OCI-LY1 (cell line): ENCODE results near the gene TXLNG.

ENCODE experiments used
- H2AFZ ChIP-seq: fragments of 200-600 bp; sonication (generic), shearing (Covaris generic); 2 replicates; pipeline ENCODE4 v1.6.0; 2014; ENCODE audit warnings: antibody characterized with exemption, mild to moderate bottlenecking, low read length
- H3F3A ChIP-seq: fragments of 200-600 bp; sonication (generic), shearing (Covaris generic); 2 replicates; pipeline ENCODE4 v1.6.0; 2014; ENCODE audit warnings: mild to moderate bottlenecking, antibody characterized with exemption, low read length, moderate library complexity; ENCODE audit not compliant: insufficient read depth
- H3K27ac ChIP-seq: fragments of 200-600 bp; sonication (generic); 2 replicates; pipeline ENCODE4 v1.5.1; 2014; ENCODE audit warnings: low read length, mixed run types, mild to moderate bottlenecking, low read depth; ENCODE audit not compliant: poor library complexity, severe bottlenecking
- H3K27me3 ChIP-seq: fragments of 200-600 bp; sonication (generic); 2 replicates; pipeline ENCODE4 v1.6.0; 2014; ENCODE audit warnings: antibody characterized with exemption, mild to moderate bottlenecking, low read length, moderate library complexity; ENCODE audit not compliant: insufficient read depth
- H3K36me3 ChIP-seq: fragments of 200-600 bp; sonication (generic); 2 replicates; pipeline ENCODE4 v1.6.1; 2014; ENCODE audit warnings: mild to moderate bottlenecking, antibody characterized with exemption, low read length, moderate library complexity, mixed read lengths; ENCODE audit not compliant: insufficient read depth
- H3K4me1 ChIP-seq: fragments of 200-600 bp; sonication (generic); 2 replicates; pipeline ENCODE4 v1.5.1; 2014; ENCODE audit warnings: mild to moderate bottlenecking, low read length, moderate library complexity; ENCODE audit not compliant: insufficient read depth, severe bottlenecking
- H3K4me2 ChIP-seq: fragments of 200-600 bp; sonication (generic), shearing (Covaris generic); 2 replicates; pipeline ENCODE4 v1.6.1; 2014; ENCODE audit warnings: low read length
- H3K4me3 ChIP-seq: fragments of 200-600 bp; sonication (generic); 2 replicates; pipeline ENCODE4 v1.5.1; 2014; ENCODE audit warnings: low read length, low read depth, mild to moderate bottlenecking, mixed read lengths; ENCODE audit not compliant: poor library complexity, severe bottlenecking
- H3K79me2 ChIP-seq: fragments of 200-600 bp; shearing (Covaris generic); 2 replicates; pipeline ENCODE4 v1.6.1; 2016; ENCODE audit warnings: mixed run types, low read length, mixed read lengths; ENCODE audit not compliant: insufficient read depth
- H3K9ac ChIP-seq: fragments of 200-600 bp; sonication (generic), shearing (Covaris generic); 2 replicates; pipeline ENCODE4 v1.6.1; 2014; ENCODE audit warnings: mild to moderate bottlenecking, low read length, mixed read lengths
- H3K9me2 ChIP-seq: fragments of 200-600 bp; sonication (generic), shearing (Covaris generic); 2 replicates; pipeline ENCODE4 v1.6.1; 2014; ENCODE audit warnings: low read depth, mild to moderate bottlenecking, low read length, mixed read lengths
- H3K9me3 ChIP-seq: fragments of 200-600 bp; shearing (Covaris generic); 2 replicates; pipeline ENCODE4 v1.6.1; 2014; ENCODE audit warnings: low read length, mixed read lengths
- H4K20me1 ChIP-seq: fragments of 200-600 bp; sonication (generic), shearing (Covaris generic); 2 replicates; pipeline ENCODE4 v1.6.0; 2016; ENCODE audit warnings: mild to moderate bottlenecking, low read length; ENCODE audit not compliant: insufficient read depth
- EZH2 ChIP-seq: fragments of 200-600 bp; sonication (generic), shearing (Covaris generic); IDR thresholded peaks from 2 replicates; pipeline ENCODE4 v1.8.0; 2017; ENCODE audit warnings: borderline replicate concordance, mixed run types, mild to moderate bottlenecking, antibody characterized with exemption, low read length, moderate library complexity, mixed read lengths
- TF ChIP-seq, protein P1 (sequence below): fragments of 200-600 bp; sonication (generic), shearing (Covaris generic); IDR thresholded peaks from 2 replicates; pipeline ENCODE4 v1.5.1; 2017; ENCODE audit warnings: mild to moderate bottlenecking, antibody characterized with exemption, low read length, moderate library complexity, mixed read lengths

TXLNG gene

DNA sequence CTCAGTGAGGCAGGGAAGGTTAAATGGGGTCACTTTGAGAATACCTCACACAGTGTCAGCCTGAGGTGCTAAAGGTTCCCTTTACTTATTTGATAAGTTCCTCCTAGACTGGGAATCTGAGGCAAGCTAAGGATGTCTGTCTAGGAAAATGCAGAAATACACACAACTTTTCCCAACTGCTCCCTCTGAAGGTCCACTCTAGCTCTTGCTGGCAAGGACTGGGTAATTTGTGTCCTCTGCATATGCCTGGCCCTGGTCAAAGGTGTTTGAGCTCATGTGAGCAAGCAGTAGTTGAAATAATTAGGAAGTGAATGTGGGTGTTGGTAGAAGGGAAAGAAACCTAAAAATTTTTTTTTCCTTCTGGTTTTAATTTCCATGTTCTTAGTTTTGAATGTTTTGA is 21.3 kb downstream of the TXLNG start:
- Histone ChIP-seq H3K36me3 (peaks cover 20% of the 10 kb centered on the region), H3F3A (no peaks in the 10 kb centered on the region), H3K4me2 (no peak overlapping the region), H3K4me3 (no peak overlapping the region), H4K20me1 (no peaks in the 10 kb centered on the region), H3K9me2 (no peaks in the 10 kb centered on the region), H3K79me2 (peaks cover 52% of the 10 kb centered on the region), H3K27ac (no peak overlapping the region), H3K4me1 (peaks cover 18% of the 10 kb centered on the region), H2AFZ (no peak overlapping the region), H3K9me3 (no peaks in the 10 kb centered on the region), H3K27me3 (no peaks in the 10 kb centered on the region), H3K9ac (no peak overlapping the region)
- TF ChIP-seq EZH2: no peak
- TF ChIP-seq, protein P1, sequence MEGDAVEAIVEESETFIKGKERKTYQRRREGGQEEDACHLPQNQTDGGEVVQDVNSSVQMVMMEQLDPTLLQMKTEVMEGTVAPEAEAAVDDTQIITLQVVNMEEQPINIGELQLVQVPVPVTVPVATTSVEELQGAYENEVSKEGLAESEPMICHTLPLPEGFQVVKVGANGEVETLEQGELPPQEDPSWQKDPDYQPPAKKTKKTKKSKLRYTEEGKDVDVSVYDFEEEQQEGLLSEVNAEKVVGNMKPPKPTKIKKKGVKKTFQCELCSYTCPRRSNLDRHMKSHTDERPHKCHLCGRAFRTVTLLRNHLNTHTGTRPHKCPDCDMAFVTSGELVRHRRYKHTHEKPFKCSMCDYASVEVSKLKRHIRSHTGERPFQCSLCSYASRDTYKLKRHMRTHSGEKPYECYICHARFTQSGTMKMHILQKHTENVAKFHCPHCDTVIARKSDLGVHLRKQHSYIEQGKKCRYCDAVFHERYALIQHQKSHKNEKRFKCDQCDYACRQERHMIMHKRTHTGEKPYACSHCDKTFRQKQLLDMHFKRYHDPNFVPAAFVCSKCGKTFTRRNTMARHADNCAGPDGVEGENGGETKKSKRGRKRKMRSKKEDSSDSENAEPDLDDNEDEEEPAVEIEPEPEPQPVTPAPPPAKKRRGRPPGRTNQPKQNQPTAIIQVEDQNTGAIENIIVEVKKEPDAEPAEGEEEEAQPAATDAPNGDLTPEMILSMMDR: no peak

DNA sequence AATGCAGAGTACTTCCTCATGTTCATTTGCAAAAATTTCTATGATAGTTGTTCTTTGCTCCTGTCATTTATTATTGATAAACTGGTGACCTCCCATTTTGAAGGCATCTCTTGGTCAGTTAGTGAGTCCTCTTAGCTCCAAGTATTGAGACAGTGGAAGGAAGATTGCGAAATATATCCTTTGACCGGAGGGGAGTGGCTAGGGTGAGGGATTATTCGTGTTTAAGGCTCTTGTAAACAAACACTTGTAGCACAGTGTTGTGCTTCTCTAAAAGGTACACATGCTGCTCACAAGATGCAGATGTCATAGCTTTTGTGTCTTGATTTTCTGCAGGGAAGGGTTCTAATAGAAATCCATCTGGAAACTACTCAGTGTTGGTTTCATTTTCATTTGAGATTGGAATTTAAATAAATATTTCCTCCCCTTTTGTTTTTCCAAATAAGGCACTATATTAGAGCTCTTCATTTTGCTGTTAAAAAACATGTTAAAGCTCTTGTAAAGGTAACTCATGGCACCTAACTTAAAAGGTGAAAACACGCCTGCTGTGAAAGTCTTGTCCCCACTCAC is 21.8 kb downstream of the TXLNG start:
- no peak overlapping the region for H2AFZ ChIP-seq
- peaks cover 52% of the 10 kb centered on the region for H3K79me2 ChIP-seq
- H3K4me2 ChIP-seq: no peak overlapping the region
- no peaks in the 10 kb centered on the region for H3K9me2 ChIP-seq
- H3K27ac ChIP-seq: no peak overlapping the region
- H3K4me1 ChIP-seq: peaks cover 18% of the 10 kb centered on the region
- TF ChIP-seq, protein P1: no peak
- TF ChIP-seq EZH2: no peak
- no peak overlapping the region for H3K4me3 ChIP-seq
- H4K20me1 ChIP-seq: no peaks in the 10 kb centered on the region
- H3K9ac ChIP-seq: no peak overlapping the region
- H3K27me3 ChIP-seq: no peaks in the 10 kb centered on the region
- no peaks in the 10 kb centered on the region for H3F3A ChIP-seq
- no peaks in the 10 kb centered on the region for H3K9me3 ChIP-seq
- peaks cover 20% of the 10 kb centered on the region for H3K36me3 ChIP-seq

DNA sequence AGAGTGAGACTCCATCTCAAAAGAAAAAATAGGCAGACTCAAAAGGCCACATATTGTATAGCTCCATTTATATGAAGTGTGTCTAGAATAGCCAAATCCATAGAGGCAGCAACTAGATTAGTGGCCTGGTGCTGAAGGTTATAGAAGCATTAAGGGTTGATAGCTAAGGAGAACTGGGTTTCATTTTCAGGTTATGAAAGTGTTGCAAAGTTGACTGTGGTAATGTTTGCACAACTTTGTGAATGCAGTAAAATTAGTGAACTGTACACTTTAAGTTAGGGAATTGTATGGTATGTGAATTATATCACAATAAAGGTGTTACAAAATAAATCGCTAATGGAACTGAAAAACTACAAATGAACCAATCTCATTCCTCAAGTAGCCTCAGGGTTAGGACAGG is 28.3 kb downstream of the TXLNG start:
- H3K79me2 ChIP-seq: peaks cover 21% of the 10 kb centered on the region
- no peaks in the 10 kb centered on the region for H3K9me2 ChIP-seq
- H3K9ac ChIP-seq: no peak overlapping the region
- H2AFZ ChIP-seq: no peak overlapping the region
- no peak overlapping the region for H3K4me2 ChIP-seq
- H4K20me1 ChIP-seq: no peaks in the 10 kb centered on the region
- H3K27me3 ChIP-seq: no peaks in the 10 kb centered on the region
- no peak overlapping the region for H3K4me3 ChIP-seq
- peaks cover 36% of the 10 kb centered on the region for H3K36me3 ChIP-seq
- H3K9me3 ChIP-seq: no peaks in the 10 kb centered on the region
- TF ChIP-seq, protein P1: no peak
- no peak for TF ChIP-seq EZH2
- no peaks in the 10 kb centered on the region for H3F3A ChIP-seq
- H3K27ac ChIP-seq: no peak overlapping the region
- no peaks in the 10 kb centered on the region for H3K4me1 ChIP-seq
